RWPE2 (cell line): ENCODE measurements around the gene SPP2.
A peak's percentile ranks its signal among the peaks of the same experiment; 100 is the strongest.

Experiments
- ATAC-seq: fragments of 200-7000 bp; cut with Tn5 transposase; 3 replicates; pipeline ENCODE4 v1.9.1; 2021; ENCODE audit warnings: low read depth
- DNase-seq: peaks from one replicate; pipeline ENCODE4 v3.0.0-alpha.2; 2020; ENCODE audit warnings: low spot score
- H3K27ac ChIP-seq: fragments of 450-650 bp; 2 replicates; pipeline ENCODE4 v1.5.1; 2017; ENCODE audit warnings: mild to moderate bottlenecking; ENCODE audit not compliant: poor library complexity, severe bottlenecking
- H3K27me3 ChIP-seq: fragments of 250-450 bp; sonication (Bioruptor Pico); 2 replicates; pipeline ENCODE4 v1.5.1; 2021; ENCODE audit warnings: mild to moderate bottlenecking, moderate library complexity; ENCODE audit not compliant: insufficient read depth, poor library complexity, severe bottlenecking
- H3K36me3 ChIP-seq: fragments of 250-450 bp; sonication (Bioruptor Pico); 2 replicates; pipeline ENCODE4 v1.5.1; 2020; ENCODE audit warnings: low read depth, mild to moderate bottlenecking, moderate library complexity
- H3K4me1 ChIP-seq: fragments of 250-450 bp; sonication (Bioruptor Pico); 2 replicates; pipeline ENCODE4 v1.5.1; 2021; ENCODE audit warnings: mild to moderate bottlenecking, moderate library complexity; ENCODE audit not compliant: insufficient read depth, poor library complexity, severe bottlenecking
- H3K4me3 ChIP-seq: fragments of 250-450 bp; sonication (Bioruptor Pico); 2 replicates; pipeline ENCODE4 v1.5.1; 2021; ENCODE audit warnings: mild to moderate bottlenecking, moderate library complexity; ENCODE audit not compliant: severe bottlenecking
- H3K9me3 ChIP-seq: fragments of 250-450 bp; sonication (Bioruptor Pico); 2 replicates; pipeline ENCODE4 v1.5.1; 2021; ENCODE audit warnings: mild to moderate bottlenecking, moderate library complexity; ENCODE audit not compliant: severe bottlenecking
- CTCF ChIP-seq: fragments of 450-650 bp; IDR thresholded peaks from one replicate; pipeline ENCODE4 v1.5.1; 2017; ENCODE audit warnings: mild to moderate bottlenecking, moderate library complexity; ENCODE audit not compliant: poor library complexity, severe bottlenecking

Gene SPP2

GRCh38 chr2:234026693-234027254 is 23.7 kb upstream of the SPP2 start:
- Histone ChIP-seq H3K27me3 (no peaks in the 10 kb centered on the region), H3K9me3 (no peaks in the 10 kb centered on the region), H3K4me1 (peaks cover 7% of the 10 kb centered on the region), H3K36me3 (no peaks in the 10 kb centered on the region), H3K27ac (no peak overlapping the region), H3K4me3 (no peak overlapping the region)
- no peak for ATAC-seq
- DNase-seq: no peak
- no peak for TF ChIP-seq CTCF

GRCh38 chr2:234027641-234028040 is 22.9 kb upstream of the SPP2 start:
- TF ChIP-seq CTCF: no peak
- H3K9me3 ChIP-seq: no peaks in the 10 kb centered on the region
- no peak overlapping the region for H3K4me3 ChIP-seq
- DNase-seq: no peak
- no peaks in the 10 kb centered on the region for H3K27me3 ChIP-seq
- peaks cover 16% of the 10 kb centered on the region for H3K4me1 ChIP-seq
- no peak overlapping the region for H3K27ac ChIP-seq
- H3K36me3 ChIP-seq: no peaks in the 10 kb centered on the region
- ATAC-seq: no peak

- DNase-seq: no peak
- TF ChIP-seq CTCF: no peak
- ATAC-seq: no peak
These were observed 21.3 kb upstream of the SPP2 start for GRCh38 chr2:234029150-234029733.

GRCh38 chr2:234031207-234031606 is 19.3 kb upstream of the SPP2 start:
- TF ChIP-seq CTCF: no peak
- H3K27ac ChIP-seq: no peak overlapping the region
- ATAC-seq (no peak), DNase-seq (no peak)
- H3K4me3 ChIP-seq: no peak overlapping the region
- peaks cover 9% of the 10 kb centered on the region for H3K9me3 ChIP-seq
- H3K4me1 ChIP-seq: peaks cover 14% of the 10 kb centered on the region
- H3K27me3 ChIP-seq: no peaks in the 10 kb centered on the region
- H3K36me3 ChIP-seq: no peaks in the 10 kb centered on the region

More at GRCh38 chr2:234029150-234029733, 21.3 kb upstream of the SPP2 start:
- H3K4me1 ChIP-seq: peaks cover 17% of the 10 kb centered on the region
- no peak overlapping the region for H3K27ac ChIP-seq
- no peak overlapping the region for H3K4me3 ChIP-seq
- H3K36me3 ChIP-seq: no peaks in the 10 kb centered on the region
- no peaks in the 10 kb centered on the region for H3K27me3 ChIP-seq
- peaks cover 8% of the 10 kb centered on the region for H3K9me3 ChIP-seq

- TF ChIP-seq CTCF: no peak
- Histone ChIP-seq H3K4me3 (no peak overlapping the region), H3K36me3 (no peaks in the 10 kb centered on the region), H3K27ac (peak overlapping the region; percentile 18), H3K27me3 (no peaks in the 10 kb centered on the region), H3K9me3 (peaks cover 9% of the 10 kb centered on the region), H3K4me1 (peaks cover 13% of the 10 kb centered on the region)
- ATAC-seq (peak; percentile 83), DNase-seq (no peak)
These were observed 18.1 kb upstream of the SPP2 start for GRCh38 chr2:234032279-234032856.
